HepG2 (cell line): ENCODE results near the gene COQ9. TPM values are rescaled to one million over a fixed set of nuclear protein-coding genes. Genes with fewer than 3 reads are reported as not detected.

Source experiments
- ATAC-seq: fragments of 200-7000 bp; cut with Tn5 transposase; 3 replicates; pipeline ENCODE4 v1.9.1; 2020; ENCODE audit warnings: mild to moderate bottlenecking, moderate library complexity
- BruUV-seq: library from RNA; stranded (reverse); fragments of 400-500 nt; replicated peaks from 2 replicates; lab custom pipeline; 2021; lab: Mats Ljungman, UMichigan
- CTCF ChIA-PET: fragments of 300-600 bp; formaldehyde crosslinking; extraction: SDS; loops from one replicate; lab custom pipeline; 2021; ENCODE audit warnings: low total read pairs, inconsistent platforms, low intra/inter-chr PET ratio; lab: Yijun Ruan, JAX
- POLR2A ChIA-PET: fragments of 350-600 bp; sonication (Branson Sonifier 250); formaldehyde crosslinking; loops from one replicate; lab custom pipeline; 2020; ENCODE audit warnings: antibody characterized with exemption, inconsistent platforms; lab: Yijun Ruan, JAX
- DNase-seq: peaks from one replicate; pipeline ENCODE4 v3.0.0-alpha.2; 2015; ENCODE audit warnings: low spot score
- FAIRE-seq: peaks from 3 replicates; lab custom pipeline; 2011; peaks lifted over from hg19 to GRCh38; lab: Jason Lieb, UNC
- H2AFZ ChIP-seq: one replicate; pipeline ENCODE4 v1.6.1; 2011; ENCODE audit warnings: low read length, inconsistent platforms
- H3K27ac ChIP-seq: fragments of 300-600 bp; 3 replicates; pipeline ENCODE4 v1.8.0; 2011; ENCODE audit warnings: mixed run types, mild to moderate bottlenecking, mixed read lengths, low read length, inconsistent platforms; ENCODE audit not compliant: insufficient read depth; ENCODE audit errors: extremely low read length
- H3K27me3 ChIP-seq, 2 experiments: fragments of 200-600 bp in 1 of 2; 2 replicates in 1 of 2; 3 replicates in 1 of 2; pipeline versions ENCODE4 v1.6.0 to v1.8.0; 2011; ENCODE audit warnings: low read length in 2 of 2, mild to moderate bottlenecking in 2 of 2, moderate library complexity in 2 of 2, inconsistent platforms in 1 of 2; ENCODE audit not compliant: insufficient read depth in 2 of 2, control insufficient read depth in 1 of 2
- H3K36me3 ChIP-seq, 2 experiments: fragments of 200-600 bp in 1 of 2; replicated peaks in 1 of 2; 2 replicates in 1 of 2; 3 replicates in 1 of 2; pipeline versions ENCODE4 v1.5.1 to v1.8.0; 2011; ENCODE audit warnings: low read length in 2 of 2, inconsistent platforms in 1 of 2; ENCODE audit not compliant: insufficient read depth in 2 of 2, control insufficient read depth in 1 of 2
- H3K4me1 ChIP-seq: 2 replicates; pipeline ENCODE4 v1.5.1; 2012; ENCODE audit warnings: low read length, inconsistent platforms; ENCODE audit not compliant: insufficient read depth
- H3K4me2 ChIP-seq: 2 replicates; pipeline ENCODE4 v1.6.0; 2011; ENCODE audit warnings: low read depth, low read length, inconsistent platforms
- H3K4me3 ChIP-seq, 3 experiments: fragments of 200-600 bp in 1 of 3; sonication (generic), shearing (Covaris generic) in 1 of 3; replicated peaks in 1 of 3; 2 replicates each; pipeline ENCODE4 v1.5.1; 2011 to 2016; ENCODE audit warnings: low read length in 3 of 3, inconsistent platforms in 2 of 3, low read depth in 2 of 3, mild to moderate bottlenecking in 2 of 3, control low read depth in 1 of 3, mixed read lengths in 1 of 3; ENCODE audit not compliant: insufficient read depth in 1 of 3
- H3K79me2 ChIP-seq: one replicate; pipeline ENCODE4 v1.6.1; 2011; ENCODE audit warnings: low read length, inconsistent platforms; ENCODE audit not compliant: insufficient read depth
- H3K9ac ChIP-seq: 2 replicates; pipeline ENCODE4 v1.6.0; 2011; ENCODE audit warnings: mild to moderate bottlenecking, low read depth, low read length, inconsistent platforms; ENCODE audit not compliant: insufficient read depth
- H3K9me3 ChIP-seq: 2 replicates; pipeline ENCODE4 v1.5.1; 2012; ENCODE audit warnings: mild to moderate bottlenecking, low read length
- H4K20me1 ChIP-seq: 2 replicates; pipeline ENCODE4 v1.6.0; 2011; ENCODE audit warnings: inconsistent platforms, mild to moderate bottlenecking, low read length, moderate library complexity; ENCODE audit not compliant: insufficient read depth
- BHLHE40 ChIP-seq: IDR thresholded peaks from 2 replicates; pipeline ENCODE4 v1.6.1; 2011; ENCODE audit warnings: low read length, improper control_type of control experiment
- RBM22 ChIP-seq: fragments of 200-400 bp; formaldehyde crosslinking; optimal IDR thresholded peaks from 2 replicates; pipeline ENCODE3; 2017; ENCODE audit warnings: mild to moderate bottlenecking, low read length, moderate library complexity
- ZNF331 ChIP-seq: sonication (generic); formaldehyde crosslinking; IDR thresholded peaks from 2 replicates; pipeline ENCODE4 v1.4.0; 2020; ENCODE audit warnings: missing genetic modification reagents
- ZNF766 ChIP-seq: sonication (generic); formaldehyde crosslinking; IDR thresholded peaks from 2 replicates; pipeline ENCODE4 v1.5.0; 2020; ENCODE audit warnings: missing genetic modification reagents, borderline replicate concordance
- WGBS: methylation state at CpG from one replicate; pipeline ENCODE4 v1.1.6; 2017; ENCODE audit warnings: low lambda C conversion rate; 5-methylcytosine and 5-hydroxymethylcytosine counted together
- in situ Hi-C: cut with HindIII; loops from 2 replicates; pipeline ENCODE4 v1.10.0; 2017; ENCODE audit warnings: low pct_unique_long_range_greater_than_20kb; ENCODE audit not compliant: extremely low pct_ligation_motif_present
- intact Hi-C: fragments of 100-400 bp; cut with micrococcal nuclease; formaldehyde crosslinking; loops from one replicate; pipeline ENCODE4 v1.10.0; 2022; ENCODE audit not compliant: unreplicated experiment
- polyA plus RNA-seq, 8 experiments: library from polyadenylated mRNA; depleted of rRNA in 3 of 8; stranded (reverse) in 7 of 8; unstranded in 1 of 8; fragments of >200 nt; fragmentation: Illumina TruSeq in 4 of 8; extraction: Trizol in 4 of 8; gene quantifications; 2 replicates each; pipeline versions ENCODE4 v1.2.1 to v1.2.3, GENCODE V29; 2011 to 2016; ENCODE audit warnings: low read depth in 4 of 8, missing spikeins in 1 of 8, mixed read lengths in 1 of 8; ENCODE audit not compliant: insufficient read depth in 1 of 8
- total RNA-seq, 5 experiments: library from RNA; depleted of rRNA; stranded (reverse); fragments of >200 nt; fragmentation: Illumina TruSeq; extraction: Trizol; gene quantifications; 2 replicates each; pipeline ENCODE4 v1.2.3, GENCODE V29; 2016; ENCODE audit warnings: low read depth in 1 of 5
- TF ChIP-seq, protein P1 (sequence below): sonication (generic); formaldehyde crosslinking; IDR thresholded peaks from 2 replicates; pipeline ENCODE4 v1.5.0; 2020; ENCODE audit warnings: mild to moderate bottlenecking, missing genetic modification reagents

The COQ9 gene
- total and polyA plus RNA-seq, 2 of the 13 experiments (the other 11 are each of a cell fraction or from before 2014, with no cell fraction given): 57.5 to 108 TPM

- H3K79me2 ChIP-seq: no peaks in the 10 kb centered on the region
- no TSS peak for BruUV-seq
- 93% methylated on average over 5 of the region's 7 CpGs for WGBS
- intact Hi-C loops: no loop called here
- H3K4me3 ChIP-seq: no peak overlapping the region
- POLR2A ChIA-PET: no interaction called here
- ATAC-seq (no peak), DNase-seq (no peak), FAIRE-seq (no peak)
- in situ Hi-C loops: no loop called here
- H4K20me1 ChIP-seq: no peaks in the 10 kb centered on the region
- CTCF ChIA-PET: no interaction called here
- H3K27ac ChIP-seq: no peak overlapping the region
- H3K4me2 ChIP-seq: no peak overlapping the region
- no peaks in the 10 kb centered on the region for H3K27me3 ChIP-seq
- peaks cover 8% of the 10 kb centered on the region for H3K4me1 ChIP-seq
- TF ChIP-seq ZNF331 (CRISPR knock-in tag) (no peak), ZNF766 (CRISPR knock-in tag) (0 out of 2 replicates have a peak, but pooled peaks have one; percentile 21)
- peaks cover 18 to 39% of the 10 kb centered on the region in 2 experiments for H3K36me3 ChIP-seq
- H2AFZ ChIP-seq: no peak overlapping the region
- no peaks in the 10 kb centered on the region for H3K9me3 ChIP-seq
- no peak overlapping the region for H3K9ac ChIP-seq
These were observed 20.9 kb upstream of the COQ9 start for GRCh38 chr16:57426356-57426755.

DNA sequence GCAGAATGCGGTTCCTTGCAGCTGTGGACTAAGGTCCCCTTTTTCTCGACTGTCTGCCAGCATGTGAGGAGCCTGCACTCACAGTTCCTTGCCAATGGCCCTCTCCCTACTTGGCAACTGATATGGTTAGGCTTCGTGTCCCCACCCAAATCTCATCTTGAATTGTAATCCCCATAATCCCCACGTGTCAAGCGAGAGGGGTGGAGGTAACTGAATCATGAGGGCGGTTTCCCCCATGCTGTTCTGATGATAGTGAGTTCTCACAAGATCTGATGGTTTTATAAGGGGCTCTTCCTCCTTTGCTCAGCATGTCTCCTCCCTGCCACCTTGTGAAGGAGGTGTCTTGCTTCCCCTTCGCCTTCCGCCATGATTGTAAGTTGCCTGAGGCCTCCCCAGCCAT lies 20.0 kb upstream of the COQ9 start:
- no peak overlapping the region for H3K27ac ChIP-seq
- DNase-seq (no peak), FAIRE-seq (no peak), ATAC-seq (no peak)
- CTCF ChIA-PET: no interaction called here
- H3K4me2 ChIP-seq: no peak overlapping the region
- H3K36me3 ChIP-seq: peaks cover 19 to 48% of the 10 kb centered on the region in 2 experiments
- intact Hi-C loops: no loop called here
- in situ Hi-C loops: no loop called here
- no peaks in the 10 kb centered on the region for H3K9me3 ChIP-seq
- peaks cover 7% of the 10 kb centered on the region for H3K4me1 ChIP-seq
- no peaks in the 10 kb centered on the region for H3K27me3 ChIP-seq
- no peak overlapping the region for H3K9ac ChIP-seq
- no peaks in the 10 kb centered on the region for H4K20me1 ChIP-seq
- H3K79me2 ChIP-seq: no peaks in the 10 kb centered on the region
- H3K4me3 ChIP-seq: no peak overlapping the region
- TF ChIP-seq BHLHE40: no peak
- peak; percentile 39 for TF ChIP-seq RBM22
- TF ChIP-seq, protein P1, sequence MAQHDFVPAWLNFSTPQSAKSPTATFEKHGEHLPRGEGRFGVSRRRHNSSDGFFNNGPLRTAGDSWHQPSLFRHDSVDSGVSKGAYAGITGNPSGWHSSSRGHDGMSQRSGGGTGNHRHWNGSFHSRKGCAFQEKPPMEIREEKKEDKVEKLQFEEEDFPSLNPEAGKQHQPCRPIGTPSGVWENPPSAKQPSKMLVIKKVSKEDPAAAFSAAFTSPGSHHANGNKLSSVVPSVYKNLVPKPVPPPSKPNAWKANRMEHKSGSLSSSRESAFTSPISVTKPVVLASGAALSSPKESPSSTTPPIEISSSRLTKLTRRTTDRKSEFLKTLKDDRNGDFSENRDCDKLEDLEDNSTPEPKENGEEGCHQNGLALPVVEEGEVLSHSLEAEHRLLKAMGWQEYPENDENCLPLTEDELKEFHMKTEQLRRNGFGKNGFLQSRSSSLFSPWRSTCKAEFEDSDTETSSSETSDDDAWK (CRISPR knock-in tag): no peak
- H2AFZ ChIP-seq: no peak overlapping the region
- POLR2A ChIA-PET: no interaction called here
- BruUV-seq: no TSS peak
- 100% methylated on average over 8 of the region's 8 CpGs for WGBS
